HCT116 (cell line): ENCODE data around the gene TGM2. TPM values are rescaled to one million over a fixed set of nuclear protein-coding genes. Genes with fewer than 3 reads are reported as not detected.

Source experiments
- ATAC-seq: fragments of 200-7000 bp; cut with Tn5 transposase; 2 replicates; pipeline ENCODE4 v1.9.1; 2020; ENCODE audit warnings: mild to moderate bottlenecking, moderate library complexity
- BruUV-seq: library from RNA; stranded (reverse); fragments of 400-500 nt; replicated peaks from 2 replicates; lab custom pipeline; 2021; lab: Mats Ljungman, UMichigan
- CTCF ChIA-PET: fragments of 300-600 bp; sonication (Branson Sonifier 250); formaldehyde crosslinking; loops from one replicate; lab custom pipeline; 2021; ENCODE audit warnings: antibody characterized with exemption; lab: Charles Lee
- POLR2A ChIA-PET: fragments of 300-600, 350-600 bp; sonication (Branson Sonifier 250); formaldehyde crosslinking; loops from one replicate; lab custom pipeline; 2021; ENCODE audit warnings: antibody characterized with exemption; lab: Charles Lee
- RAD21 ChIA-PET, 2 experiments: fragments of 300-600 bp; sonication (Branson Sonifier 250); formaldehyde crosslinking; loops; one replicate each; lab custom pipeline; 2023; ENCODE audit warnings: low total read pairs in 2 of 2; ENCODE audit not compliant: uncharacterized antibody in 2 of 2, unreplicated experiment in 2 of 2, low non-redundant PET in 1 of 2; lab: Charles Lee
- DNase-seq: peaks from one replicate; pipeline ENCODE4 v3.0.0-alpha.2; 2010; ENCODE audit warnings: low read depth, low spot score
- H2AFZ ChIP-seq: fragments of 200-600 bp; shearing (Covaris generic), sonication (generic); 2 replicates; pipeline ENCODE4 v1.6.1; 2017; ENCODE audit warnings: low read depth, mixed run types, mixed read lengths, antibody characterized with exemption, low read length; ENCODE audit not compliant: poor library complexity, severe bottlenecking
- H3K27ac ChIP-seq: 2 replicates; pipeline ENCODE4 v1.5.1; 2012; ENCODE audit warnings: low read depth, low read length
- H3K27me3 ChIP-seq: fragments of 200-600 bp; sonication (generic); 2 replicates; pipeline ENCODE4 v1.6.1; 2016; ENCODE audit warnings: mixed run types, low read length, mixed read lengths; ENCODE audit not compliant: insufficient read depth
- H3K36me3 ChIP-seq, 2 experiments: fragments of 200-500 bp in 1 of 2; fragments of 200-600 bp in 1 of 2; sonication (Bioruptor generic) in 1 of 2; sonication (generic) in 1 of 2; 2 replicates each; pipeline versions ENCODE4 v1.5.1 to v1.6.1; 2014 to 2016; ENCODE audit warnings: low read length in 2 of 2, inconsistent platforms in 1 of 2, mixed read lengths in 1 of 2, mixed run types in 1 of 2; ENCODE audit not compliant: insufficient read depth in 2 of 2, control insufficient read depth in 1 of 2
- H3K4me1 ChIP-seq, 2 experiments: fragments of 200-600 bp in 1 of 2; sonication (generic) in 1 of 2; 2 replicates each; pipeline versions ENCODE4 v1.5.1 to v1.6.1; 2012 to 2017; ENCODE audit warnings: low read length in 2 of 2, inconsistent platforms in 1 of 2, mild to moderate bottlenecking in 1 of 2, mixed read lengths in 1 of 2, mixed run types in 1 of 2, moderate library complexity in 1 of 2; ENCODE audit not compliant: insufficient read depth in 2 of 2, control insufficient read depth in 1 of 2
- H3K4me2 ChIP-seq: fragments of 200-600 bp; sonication (generic); 2 replicates; pipeline ENCODE4 v1.6.1; 2017; ENCODE audit warnings: mixed run types, low read length, mixed read lengths
- H3K4me3 ChIP-seq, 2 experiments: fragments of 200-600 bp in 1 of 2; sonication (generic) in 1 of 2; replicated peaks in 1 of 2; 2 replicates each; pipeline ENCODE4 v1.5.1; 2011 to 2016; ENCODE audit warnings: low read length in 2 of 2, control low read depth in 1 of 2, low read depth in 1 of 2, mild to moderate bottlenecking in 1 of 2, mixed read lengths in 1 of 2, mixed run types in 1 of 2
- H3K79me2 ChIP-seq: fragments of 200-600 bp; sonication (generic); 2 replicates; pipeline ENCODE4 v1.6.1; 2017; ENCODE audit warnings: mild to moderate bottlenecking, mixed run types, low read length, moderate library complexity, mixed read lengths; ENCODE audit not compliant: insufficient read depth
- H3K9ac ChIP-seq: fragments of 200-600 bp; sonication (generic); 2 replicates; pipeline ENCODE4 v1.6.1; 2016; ENCODE audit warnings: low read length, mixed read lengths
- H3K9me2 ChIP-seq: fragments of 200-600 bp; sonication (generic), shearing (Covaris generic); 2 replicates; pipeline ENCODE4 v1.6.1; 2017; ENCODE audit warnings: mixed run types, mild to moderate bottlenecking, moderate library complexity; ENCODE audit not compliant: insufficient read depth
- H3K9me3 ChIP-seq, 2 experiments: fragments of 200-500 bp in 1 of 2; fragments of 200-600 bp in 1 of 2; sonication (Bioruptor generic) in 1 of 2; sonication (generic) in 1 of 2; 2 replicates each; pipeline ENCODE4 v1.6.1; 2014 to 2017; ENCODE audit warnings: low read length in 2 of 2, mixed read lengths in 2 of 2, inconsistent platforms in 1 of 2, low read depth in 1 of 2, mild to moderate bottlenecking in 1 of 2, mixed run types in 1 of 2, moderate library complexity in 1 of 2; ENCODE audit not compliant: control insufficient read depth in 1 of 2, insufficient read depth in 1 of 2
- H4K20me1 ChIP-seq: fragments of 200-600 bp; sonication (generic), shearing (Covaris generic); 2 replicates; pipeline ENCODE4 v1.6.1; 2017; ENCODE audit warnings: mixed run types, mild to moderate bottlenecking, moderate library complexity; ENCODE audit not compliant: insufficient read depth
- CEBPB ChIP-seq: IDR thresholded peaks from 2 replicates; pipeline ENCODE4 v1.6.1; 2012; ENCODE audit warnings: low read depth
- EGR1 ChIP-seq: IDR thresholded peaks from 2 replicates; pipeline ENCODE4 v1.6.1; 2012; ENCODE audit warnings: low read depth
- EZH2phosphoT487 ChIP-seq: fragments of 200-600 bp; IDR thresholded peaks from 2 replicates; pipeline ENCODE4 v1.6.1; 2018; ENCODE audit warnings: antibody characterized with exemption, borderline replicate concordance
- POLR2AphosphoS5 ChIP-seq: IDR thresholded peaks from 2 replicates; pipeline ENCODE4 v1.6.1; 2011; ENCODE audit warnings: mild to moderate bottlenecking, low read depth, low read length, moderate library complexity
- RAD21 ChIP-seq: IDR thresholded peaks from 2 replicates; pipeline ENCODE4 v1.6.1; 2012; ENCODE audit warnings: low read depth, mild to moderate bottlenecking
- SRF ChIP-seq: IDR thresholded peaks from 2 replicates; pipeline ENCODE4 v1.6.1; 2012; ENCODE audit warnings: low read depth
- TCF7L2 ChIP-seq: IDR thresholded peaks from 2 replicates; pipeline ENCODE4 v1.7.0; 2011; ENCODE audit warnings: borderline replicate concordance, inconsistent platforms; ENCODE audit not compliant: insufficient read depth, insufficient read length; ENCODE audit errors: extremely low read depth
- YY1 ChIP-seq: IDR thresholded peaks from 2 replicates; pipeline ENCODE4 v1.6.1; 2011; ENCODE audit warnings: low read length, low read depth, moderate library complexity, mild to moderate bottlenecking; ENCODE audit not compliant: insufficient replicate concordance; ENCODE audit errors: extremely low read depth
- ZNF274 ChIP-seq: fragments of 200-500 bp; sonication (Bioruptor generic); IDR thresholded peaks from 2 replicates; pipeline ENCODE4 v1.6.1; 2014; ENCODE audit warnings: mild to moderate bottlenecking, low read depth, low read length, inconsistent platforms
- intact Hi-C: fragments of 100-400 bp; cut with micrococcal nuclease; formaldehyde crosslinking; loops from 2 replicates; pipeline ENCODE4 v1.10.0; 2022
- total RNA-seq: library from RNA; stranded (reverse); gene quantifications from one replicate; pipeline ENCODE4 v1.2.1, GENCODE V29; 2021; ENCODE audit not compliant: unreplicated experiment
- TF ChIP-seq, protein P1 (sequence below): IDR thresholded peaks from 2 replicates; pipeline ENCODE4 v1.6.1; 2012; ENCODE audit warnings: low read depth

The TGM2 gene
- total RNA-seq, 1 experiment from 2014 or later, result 6.1 TPM

DNA sequence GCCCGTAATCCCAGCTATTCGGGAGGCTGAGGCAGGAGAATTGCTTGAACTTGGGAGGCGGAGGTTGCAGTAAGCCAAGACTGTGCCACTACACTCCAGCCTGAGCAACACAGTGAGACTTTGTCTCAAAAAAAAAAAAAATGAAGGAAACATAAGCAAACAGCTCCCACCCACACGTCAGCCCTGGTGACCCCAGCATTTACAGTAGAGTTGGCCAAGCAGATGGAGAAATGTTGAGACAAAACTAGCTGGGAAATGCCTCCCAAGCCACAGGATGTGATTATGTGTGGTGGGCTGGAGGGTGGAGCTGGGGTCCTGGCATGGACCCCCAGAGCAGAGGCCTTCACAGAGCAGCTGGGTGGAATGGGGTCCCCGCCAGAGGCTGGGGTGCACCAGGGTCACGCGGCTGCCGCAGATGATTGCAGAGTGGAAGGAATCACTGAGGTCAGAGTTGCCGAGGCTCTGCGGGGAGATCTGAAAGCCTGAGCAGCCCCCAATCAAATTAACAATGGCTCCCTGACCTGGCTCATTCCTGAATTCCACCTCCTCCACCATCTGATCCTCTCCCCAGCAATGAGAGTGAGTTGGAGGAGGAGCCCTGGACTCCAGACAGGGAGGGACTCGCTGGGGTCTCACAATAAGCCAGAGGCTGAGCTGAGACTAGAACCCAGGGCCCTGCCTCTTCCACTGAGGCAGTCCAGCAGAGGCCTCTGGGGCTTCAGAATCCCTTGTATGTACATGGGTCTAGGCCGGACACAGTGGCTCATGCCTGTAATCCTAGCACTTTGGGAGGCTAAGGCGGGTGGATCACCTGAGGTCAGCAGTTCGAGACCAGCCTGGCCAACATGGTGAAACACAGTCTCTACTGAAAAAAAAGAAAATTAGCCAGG is 34.7 kb upstream of the TGM2 start:
- no peak overlapping the region for H2AFZ ChIP-seq
- H3K27ac ChIP-seq, result no peak overlapping the region
- H3K9ac ChIP-seq, result no peak overlapping the region
- no peak overlapping the region for H3K4me3 ChIP-seq
- ChIA-PET RAD21 (no interaction called here), POLR2A (no interaction called here), CTCF (no interaction called here)
- H4K20me1 ChIP-seq, result no peaks in the 10 kb centered on the region
- H3K79me2 ChIP-seq, result no peaks in the 10 kb centered on the region
- peaks cover 0 to 13% of the 10 kb centered on the region in 2 experiments; a peak in 2 of 4 replicates for H3K4me1 ChIP-seq
- BruUV-seq, result no TSS peak
- no peaks in the 10 kb centered on the region for H3K9me2 ChIP-seq
- H3K4me2 ChIP-seq, result no peak overlapping the region
- H3K27me3 ChIP-seq, result no peaks in the 10 kb centered on the region
- no peaks in the 10 kb centered on the region for H3K36me3 ChIP-seq
- DNase-seq (no peak), ATAC-seq (no peak)
- no peak for TF ChIP-seq RAD21
- intact Hi-C loops, result no loop called here
- no peaks in the 10 kb centered on the region for H3K9me3 ChIP-seq

DNA sequence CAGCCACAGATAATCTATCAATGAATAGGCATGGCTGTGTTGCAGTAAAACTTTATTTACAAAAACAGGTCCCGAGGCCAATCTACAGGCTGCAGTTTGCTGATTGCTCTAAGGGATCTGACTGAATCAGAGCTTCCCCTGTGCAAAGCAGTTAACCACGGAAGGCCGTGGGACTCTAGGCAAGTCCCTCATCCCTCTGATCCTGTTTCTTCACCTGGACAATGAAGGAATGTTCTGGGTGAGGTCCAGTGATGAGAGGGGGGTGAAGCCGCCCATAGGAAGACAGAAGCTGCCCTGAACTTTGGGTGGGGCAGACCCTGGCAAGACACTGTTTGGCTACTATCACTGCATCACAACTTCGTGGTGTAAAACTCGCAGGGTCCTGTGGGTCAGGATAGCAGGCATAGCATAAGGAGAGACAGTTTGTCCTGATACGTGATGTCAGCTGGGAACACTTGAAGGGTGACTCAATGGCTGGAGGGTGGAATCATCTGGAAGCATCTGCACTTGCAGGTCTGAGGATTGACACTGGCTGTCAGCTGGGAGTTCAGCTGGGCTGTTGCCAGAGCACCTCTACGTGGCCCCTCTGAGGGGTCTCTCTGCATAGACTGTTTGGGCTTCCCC is 33.3 kb upstream of the TGM2 start:
- Histone ChIP-seq H3K9me3 (no peaks in the 10 kb centered on the region), H3K4me2 (no peak overlapping the region), H3K4me1 (peaks cover 0 to 13% of the 10 kb centered on the region in 2 experiments; a peak in 2 of 4 replicates), H3K4me3 (no peak overlapping the region), H3K79me2 (no peaks in the 10 kb centered on the region), H3K9ac (no peak overlapping the region), H3K36me3 (no peaks in the 10 kb centered on the region), H3K27me3 (no peaks in the 10 kb centered on the region), H3K27ac (no peak overlapping the region), H3K9me2 (no peaks in the 10 kb centered on the region), H4K20me1 (no peaks in the 10 kb centered on the region), H2AFZ (no peak overlapping the region)
- ATAC-seq, result no peak
- ChIA-PET POLR2A (no interaction called here), RAD21 (no interaction called here), CTCF (no interaction called here)
- no TSS peak for BruUV-seq
- intact Hi-C loops, result no loop called here
- DNase-seq, result no peak
- TF ChIP-seq TCF7L2 (no peak), SRF (no peak), CEBPB (no peak), POLR2AphosphoS5 (no peak), EZH2phosphoT487 (no peak), ZNF274 (no peak), YY1 (no peak), EGR1 (no peak)
- TF ChIP-seq, protein P1, sequence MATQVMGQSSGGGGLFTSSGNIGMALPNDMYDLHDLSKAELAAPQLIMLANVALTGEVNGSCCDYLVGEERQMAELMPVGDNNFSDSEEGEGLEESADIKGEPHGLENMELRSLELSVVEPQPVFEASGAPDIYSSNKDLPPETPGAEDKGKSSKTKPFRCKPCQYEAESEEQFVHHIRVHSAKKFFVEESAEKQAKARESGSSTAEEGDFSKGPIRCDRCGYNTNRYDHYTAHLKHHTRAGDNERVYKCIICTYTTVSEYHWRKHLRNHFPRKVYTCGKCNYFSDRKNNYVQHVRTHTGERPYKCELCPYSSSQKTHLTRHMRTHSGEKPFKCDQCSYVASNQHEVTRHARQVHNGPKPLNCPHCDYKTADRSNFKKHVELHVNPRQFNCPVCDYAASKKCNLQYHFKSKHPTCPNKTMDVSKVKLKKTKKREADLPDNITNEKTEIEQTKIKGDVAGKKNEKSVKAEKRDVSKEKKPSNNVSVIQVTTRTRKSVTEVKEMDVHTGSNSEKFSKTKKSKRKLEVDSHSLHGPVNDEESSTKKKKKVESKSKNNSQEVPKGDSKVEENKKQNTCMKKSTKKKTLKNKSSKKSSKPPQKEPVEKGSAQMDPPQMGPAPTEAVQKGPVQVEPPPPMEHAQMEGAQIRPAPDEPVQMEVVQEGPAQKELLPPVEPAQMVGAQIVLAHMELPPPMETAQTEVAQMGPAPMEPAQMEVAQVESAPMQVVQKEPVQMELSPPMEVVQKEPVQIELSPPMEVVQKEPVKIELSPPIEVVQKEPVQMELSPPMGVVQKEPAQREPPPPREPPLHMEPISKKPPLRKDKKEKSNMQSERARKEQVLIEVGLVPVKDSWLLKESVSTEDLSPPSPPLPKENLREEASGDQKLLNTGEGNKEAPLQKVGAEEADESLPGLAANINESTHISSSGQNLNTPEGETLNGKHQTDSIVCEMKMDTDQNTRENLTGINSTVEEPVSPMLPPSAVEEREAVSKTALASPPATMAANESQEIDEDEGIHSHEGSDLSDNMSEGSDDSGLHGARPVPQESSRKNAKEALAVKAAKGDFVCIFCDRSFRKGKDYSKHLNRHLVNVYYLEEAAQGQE, result no peak
